Neural progenitor cell (in vitro differentiated cells): ENCODE data around the gene GLB1L2.

ENCODE experiments used
- CTCF ChIP-seq: fragments of 200-600 bp; sonication (generic); IDR thresholded peaks from 2 replicates; pipeline ENCODE4 v1.5.1; 2017; ENCODE audit warnings: antibody characterized with exemption, mild to moderate bottlenecking
- EZH2 ChIP-seq: fragments of 200-600 bp; sonication (generic); IDR thresholded peaks from 2 replicates; pipeline ENCODE4 v1.6.1; 2017; ENCODE audit warnings: antibody characterized with exemption, mild to moderate bottlenecking, moderate library complexity
- EZH2phosphoT487 ChIP-seq: fragments of 200-600 bp; sonication (generic); IDR thresholded peaks from 2 replicates; pipeline ENCODE4 v1.6.1; 2017; ENCODE audit warnings: antibody characterized with exemption

- TF ChIP-seq EZH2 (no peak), CTCF (no peak), EZH2phosphoT487 (no peak)
Measured at GRCh38 chr11:134416726-134417125, 84.9 kb downstream of the GLB1L2 start.
